Loucy (cell line): ENCODE measurements around the gene DNAH8.

Experiments used
- H2AFZ ChIP-seq: fragments of 200-600 bp; sonication (generic); 2 replicates; pipeline ENCODE4 v1.6.0; 2016; ENCODE audit warnings: antibody characterized with exemption, mild to moderate bottlenecking, low read length, moderate library complexity
- H3F3A ChIP-seq: fragments of 200-600 bp; 2 replicates; pipeline ENCODE4 v1.6.0; 2016; ENCODE audit warnings: antibody characterized with exemption, low read depth, mild to moderate bottlenecking
- H3K27me3 ChIP-seq: fragments of 200-600 bp; sonication (generic); 2 replicates; pipeline ENCODE4 v1.6.1; 2014; ENCODE audit warnings: low read length, mild to moderate bottlenecking; ENCODE audit not compliant: insufficient read depth, poor library complexity, severe bottlenecking
- H3K36me3 ChIP-seq: fragments of 200-600 bp; sonication (generic); 2 replicates; pipeline ENCODE4 v1.6.1; 2016; ENCODE audit warnings: low read length; ENCODE audit not compliant: insufficient read depth
- H3K4me1 ChIP-seq: fragments of 200-600 bp; sonication (generic); 2 replicates; pipeline ENCODE4 v1.5.1; 2014; ENCODE audit warnings: low read length, mild to moderate bottlenecking; ENCODE audit not compliant: insufficient read depth, poor library complexity, severe bottlenecking
- H3K4me2 ChIP-seq: fragments of 200-600 bp; sonication (generic); 2 replicates; pipeline ENCODE4 v1.6.0; 2014; ENCODE audit warnings: antibody characterized with exemption, low read length, low read depth, mild to moderate bottlenecking; ENCODE audit not compliant: poor library complexity, severe bottlenecking
- H3K4me3 ChIP-seq: fragments of 200-600 bp; sonication (generic); 2 replicates; pipeline ENCODE4 v1.5.1; 2014; ENCODE audit warnings: low read length, mild to moderate bottlenecking, mixed read lengths; ENCODE audit not compliant: poor library complexity, severe bottlenecking
- H3K79me2 ChIP-seq: fragments of 200-600 bp; sonication (generic); 2 replicates; pipeline ENCODE4 v1.6.1; 2014; ENCODE audit warnings: low read length; ENCODE audit not compliant: insufficient read depth
- H3K9ac ChIP-seq: fragments of 200-600 bp; sonication (generic); 2 replicates; pipeline ENCODE4 v1.6.0; 2014; ENCODE audit warnings: mild to moderate bottlenecking, low read depth, low read length, moderate library complexity; ENCODE audit not compliant: poor library complexity, severe bottlenecking
- H3K9me2 ChIP-seq: fragments of 200-600 bp; sonication (generic); replicated peaks from 2 replicates; pipeline ENCODE4 v1.6.1; 2016; ENCODE audit warnings: low read depth, low read length, mixed read lengths
- H3K9me3 ChIP-seq: fragments of 200-600 bp; sonication (generic); 2 replicates; pipeline ENCODE4 v1.6.1; 2014; ENCODE audit warnings: mild to moderate bottlenecking, antibody characterized with exemption, low read length, low read depth; ENCODE audit not compliant: insufficient read depth
- H4K20me1 ChIP-seq: fragments of 200-600 bp; sonication (generic); 2 replicates; pipeline ENCODE4 v1.6.0; 2014; ENCODE audit warnings: antibody characterized with exemption, low read length, mild to moderate bottlenecking; ENCODE audit not compliant: insufficient read depth, poor library complexity, severe bottlenecking
- EZH2phosphoT487 ChIP-seq: fragments of 200-600 bp; IDR thresholded peaks from 2 replicates; pipeline ENCODE4 v1.6.1; 2018; ENCODE audit warnings: antibody characterized with exemption, mild to moderate bottlenecking, moderate library complexity, borderline replicate concordance
- TF ChIP-seq, protein P1 (sequence below): fragments of 200-600 bp; sonication (generic); conservative IDR thresholded peaks from 2 replicates; pipeline ENCODE4 v1.5.1; 2014; ENCODE audit warnings: mild to moderate bottlenecking, antibody characterized with exemption, low read length

The DNAH8 gene

DNA sequence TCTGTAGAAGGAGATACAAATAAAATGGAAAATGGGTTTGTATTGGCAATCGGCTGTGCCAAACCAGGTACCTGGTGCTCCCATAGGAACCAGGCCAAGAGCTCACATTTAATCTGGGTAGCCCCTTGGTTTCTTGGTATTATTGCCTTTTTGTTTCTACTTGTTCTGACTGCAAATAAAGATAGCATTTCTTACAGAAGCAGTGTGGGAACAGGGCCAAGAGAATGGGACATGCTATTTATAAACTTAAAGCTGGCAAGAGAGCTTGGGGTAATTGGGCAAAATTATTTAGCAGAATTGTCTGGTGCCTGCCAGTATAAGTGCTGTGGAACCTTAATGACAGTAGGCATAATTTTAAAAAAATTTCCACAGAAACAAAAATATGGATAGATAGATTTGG lies 219.9 kb downstream of the DNAH8 start:
- Histone ChIP-seq H3K27me3 (no peaks in the 10 kb centered on the region), H3K9ac (no peak overlapping the region), H3K9me2 (no peaks in the 10 kb centered on the region), H2AFZ (no peak overlapping the region), H3K4me1 (peaks cover 18% of the 10 kb centered on the region), H3K4me3 (no peak overlapping the region), H3K36me3 (no peaks in the 10 kb centered on the region), H3K9me3 (no peaks in the 10 kb centered on the region), H3K4me2 (no peak overlapping the region), H3K79me2 (no peaks in the 10 kb centered on the region), H3F3A (no peaks in the 10 kb centered on the region), H4K20me1 (no peaks in the 10 kb centered on the region)
- no peak for TF ChIP-seq EZH2phosphoT487
- TF ChIP-seq, protein P1, sequence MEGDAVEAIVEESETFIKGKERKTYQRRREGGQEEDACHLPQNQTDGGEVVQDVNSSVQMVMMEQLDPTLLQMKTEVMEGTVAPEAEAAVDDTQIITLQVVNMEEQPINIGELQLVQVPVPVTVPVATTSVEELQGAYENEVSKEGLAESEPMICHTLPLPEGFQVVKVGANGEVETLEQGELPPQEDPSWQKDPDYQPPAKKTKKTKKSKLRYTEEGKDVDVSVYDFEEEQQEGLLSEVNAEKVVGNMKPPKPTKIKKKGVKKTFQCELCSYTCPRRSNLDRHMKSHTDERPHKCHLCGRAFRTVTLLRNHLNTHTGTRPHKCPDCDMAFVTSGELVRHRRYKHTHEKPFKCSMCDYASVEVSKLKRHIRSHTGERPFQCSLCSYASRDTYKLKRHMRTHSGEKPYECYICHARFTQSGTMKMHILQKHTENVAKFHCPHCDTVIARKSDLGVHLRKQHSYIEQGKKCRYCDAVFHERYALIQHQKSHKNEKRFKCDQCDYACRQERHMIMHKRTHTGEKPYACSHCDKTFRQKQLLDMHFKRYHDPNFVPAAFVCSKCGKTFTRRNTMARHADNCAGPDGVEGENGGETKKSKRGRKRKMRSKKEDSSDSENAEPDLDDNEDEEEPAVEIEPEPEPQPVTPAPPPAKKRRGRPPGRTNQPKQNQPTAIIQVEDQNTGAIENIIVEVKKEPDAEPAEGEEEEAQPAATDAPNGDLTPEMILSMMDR, result no peak

DNA sequence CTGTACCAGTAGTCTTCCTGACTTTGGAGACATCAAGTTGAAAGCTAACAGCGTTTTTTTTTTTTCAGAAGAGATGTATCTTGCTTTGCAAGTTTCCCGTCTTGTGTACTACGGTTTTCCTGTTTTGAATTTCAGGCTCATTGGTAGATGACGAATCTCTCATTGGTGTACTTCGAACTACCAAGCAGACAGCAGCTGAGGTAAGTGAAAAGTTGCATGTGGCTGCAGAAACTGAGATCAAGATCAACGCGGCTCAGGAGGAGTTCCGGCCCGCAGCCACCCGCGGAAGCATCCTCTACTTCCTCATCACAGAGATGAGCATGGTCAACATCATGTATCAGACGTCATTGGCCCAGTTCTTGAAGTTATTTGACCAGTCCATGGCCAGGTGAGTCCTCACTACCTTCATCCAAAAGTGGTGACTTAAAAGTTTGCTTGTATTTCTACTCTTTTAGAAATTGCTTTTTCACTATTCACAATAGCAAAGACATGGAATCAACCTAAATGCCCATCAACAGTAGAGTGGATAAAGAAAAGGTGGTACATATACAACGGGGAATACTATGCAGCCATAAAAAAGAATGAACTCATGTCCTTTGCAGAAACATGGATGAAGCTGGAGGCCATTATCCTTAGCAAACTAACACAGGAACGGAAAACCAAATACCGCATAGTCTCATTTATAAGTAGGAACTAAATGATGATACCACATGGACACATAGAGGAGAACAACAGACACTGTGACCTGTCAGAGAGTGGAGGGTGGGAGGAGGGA lies 222.9 kb downstream of the DNAH8 start:
- no peaks in the 10 kb centered on the region for H3F3A ChIP-seq
- H3K27me3 ChIP-seq, result no peaks in the 10 kb centered on the region
- no peaks in the 10 kb centered on the region for H3K9me2 ChIP-seq
- TF ChIP-seq, protein P1, result no peak
- TF ChIP-seq EZH2phosphoT487, result no peak
- no peaks in the 10 kb centered on the region for H4K20me1 ChIP-seq
- H3K79me2 ChIP-seq, result no peaks in the 10 kb centered on the region
- no peaks in the 10 kb centered on the region for H3K36me3 ChIP-seq
- H3K4me2 ChIP-seq, result no peak overlapping the region
- H3K4me1 ChIP-seq, result peaks cover 13% of the 10 kb centered on the region
- H3K9ac ChIP-seq, result no peak overlapping the region
- H2AFZ ChIP-seq, result no peak overlapping the region
- no peaks in the 10 kb centered on the region for H3K9me3 ChIP-seq
- H3K4me3 ChIP-seq, result no peak overlapping the region

DNA sequence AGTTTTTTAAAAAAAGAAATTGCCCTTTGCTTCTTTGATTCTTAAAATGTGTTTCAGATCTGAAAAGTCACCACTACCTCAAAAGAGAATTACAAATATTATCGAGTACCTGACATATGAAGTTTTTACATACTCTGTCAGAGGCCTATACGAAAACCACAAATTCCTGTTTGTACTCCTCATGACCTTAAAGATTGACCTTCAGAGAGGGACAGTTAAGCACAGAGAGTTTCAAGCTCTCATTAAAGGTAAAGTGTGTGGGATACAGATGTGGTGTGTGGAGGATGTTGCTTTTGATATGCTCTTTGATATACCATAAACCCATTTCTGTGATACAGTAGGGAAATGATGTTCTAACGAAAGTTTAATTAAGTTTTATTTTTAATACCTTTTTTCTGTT lies 223.6 kb downstream of the DNAH8 start:
- H3K4me1 ChIP-seq, result peaks cover 9% of the 10 kb centered on the region
- H3K36me3 ChIP-seq, result no peaks in the 10 kb centered on the region
- H3K9me3 ChIP-seq, result no peaks in the 10 kb centered on the region
- H3K27me3 ChIP-seq, result no peaks in the 10 kb centered on the region
- H3K79me2 ChIP-seq, result no peaks in the 10 kb centered on the region
- H4K20me1 ChIP-seq, result no peaks in the 10 kb centered on the region
- no peak overlapping the region for H2AFZ ChIP-seq
- H3F3A ChIP-seq, result no peaks in the 10 kb centered on the region
- H3K4me2 ChIP-seq, result no peak overlapping the region
- H3K4me3 ChIP-seq, result no peak overlapping the region
- no peaks in the 10 kb centered on the region for H3K9me2 ChIP-seq
- TF ChIP-seq, protein P1, result no peak
- no peak for TF ChIP-seq EZH2phosphoT487
- no peak overlapping the region for H3K9ac ChIP-seq
